Anterior cingulate cortex (tissue), 58 donors: ENCODE measurements around the gene STING1.
"Not testable (repeated sequence)": the region's sequence is repeated elsewhere in the genome, so short reads cannot be mapped to it uniquely, and the experiment has no call there.

ENCODE experiments used
- DNase-seq, 58 donors: peaks; one replicate each; lab custom pipeline; 2025; lab: John Stamatoyannopoulos, UW

Gene STING1

GRCh38 chr5:139445325-139446170 lies 37.0 kb downstream of the STING1 start:
- DNase-seq = no peak

GRCh38 chr5:139443831-139444453 lies 38.6 kb downstream of the STING1 start:
- DNase-seq = no peak

DNA sequence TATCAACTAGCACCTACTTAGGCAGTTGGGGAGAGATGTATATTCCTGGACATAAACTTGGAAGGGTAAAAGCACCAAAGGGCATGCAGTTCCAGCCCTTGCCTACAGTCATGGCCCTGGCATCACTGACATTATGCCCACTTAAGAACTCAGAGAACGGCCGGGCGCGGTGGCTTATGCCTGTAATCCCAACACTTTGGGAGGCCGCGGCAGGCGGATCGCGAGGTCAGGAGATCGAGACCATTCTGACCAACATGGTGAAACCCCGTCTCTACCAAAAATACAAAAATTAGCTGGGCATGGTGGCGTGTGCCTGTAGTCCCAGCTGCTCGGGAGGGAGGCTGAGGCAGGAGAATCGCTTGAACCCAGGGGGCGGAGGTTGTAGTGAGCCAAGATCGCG lies 42.1 kb downstream of the STING1 start:
- not testable (repeated sequence) for DNase-seq

GRCh38 chr5:139439013-139439903 lies 43.3 kb downstream of the STING1 start, which contains the start of gene DNAJC18:
DNAJC18 (minus strand) TSS chr5:139439525; CDS start chr5:139439445, 80 bp downstream.
- peak; percentile 66 to 98 (median 92) for DNase-seq

DNA sequence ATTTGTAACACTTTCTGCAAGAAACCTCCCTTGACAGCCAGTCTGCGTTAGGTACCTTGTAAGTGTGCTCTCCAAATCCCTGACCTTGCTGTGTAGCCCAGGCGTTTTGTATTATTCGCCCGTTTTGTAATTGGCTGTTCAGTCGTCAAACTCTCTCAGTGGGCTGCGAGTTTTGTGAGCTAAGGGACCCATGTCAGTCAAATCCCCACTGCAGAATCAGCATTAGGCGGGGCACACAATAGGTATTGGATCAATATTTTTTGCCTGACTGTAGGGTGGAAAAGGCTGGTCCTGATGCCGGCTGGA lies 43.9 kb downstream of the STING1 start:
- no peak for DNase-seq

DNA sequence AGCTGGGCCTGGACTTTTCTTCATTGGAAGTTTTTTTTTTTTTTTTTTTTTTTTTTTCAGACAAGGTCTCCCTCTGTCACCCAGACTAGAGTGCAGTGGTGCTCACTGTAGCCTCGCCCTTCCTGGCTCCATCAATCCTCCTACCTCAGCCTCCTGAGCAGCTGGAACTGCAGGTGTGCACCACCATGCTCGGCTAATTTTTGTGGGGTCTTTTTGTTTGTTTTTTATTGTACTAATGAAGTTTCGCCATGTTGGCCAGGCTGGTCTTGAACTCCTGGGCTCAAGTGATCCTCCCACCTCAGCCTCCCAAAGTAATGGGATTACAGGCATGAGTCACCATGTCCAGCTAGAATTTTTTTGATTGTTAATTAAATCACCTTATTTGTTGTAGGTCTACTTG lies 46.9 kb downstream of the STING1 start:
- DNase-seq = no peak

DNA sequence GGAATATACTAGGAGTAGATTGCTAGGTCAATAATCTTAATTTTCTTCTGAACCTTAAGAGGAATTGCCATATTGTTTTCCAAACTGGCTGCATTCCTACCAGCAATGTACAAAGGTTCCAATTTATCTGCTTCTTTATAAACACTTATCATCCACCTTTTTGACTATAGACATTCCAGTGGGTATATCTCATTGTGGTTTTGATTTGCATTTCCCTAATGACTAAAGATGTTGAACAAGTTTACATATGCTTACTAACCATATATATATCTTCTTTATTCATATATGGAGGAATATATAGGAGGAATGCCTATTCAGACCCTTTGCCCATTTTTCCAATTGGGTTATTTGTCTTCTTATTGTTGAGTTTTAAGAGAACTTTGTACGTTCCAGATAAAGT lies 50.9 kb downstream of the STING1 start:
- DNase-seq = no peak

DNA sequence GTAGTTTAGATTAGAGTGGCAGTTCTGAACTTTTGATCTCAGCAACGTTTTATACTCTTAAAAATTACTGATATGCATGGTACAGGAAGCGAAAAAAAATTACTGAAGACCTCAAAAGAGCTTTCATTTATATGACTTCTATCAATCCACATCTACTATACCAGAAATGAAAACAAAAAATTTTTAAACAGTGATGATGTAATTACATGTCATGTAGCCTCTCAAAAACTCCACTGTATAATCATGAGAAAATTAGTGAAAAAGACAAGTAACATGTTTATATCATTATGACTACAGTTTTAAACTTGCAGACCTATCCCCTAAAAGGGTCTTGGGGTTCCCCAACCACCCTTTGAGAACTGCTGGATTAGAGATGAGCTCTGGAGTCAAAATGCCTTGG lies 52.5 kb downstream of the STING1 start:
- no peak for DNase-seq

DNA sequence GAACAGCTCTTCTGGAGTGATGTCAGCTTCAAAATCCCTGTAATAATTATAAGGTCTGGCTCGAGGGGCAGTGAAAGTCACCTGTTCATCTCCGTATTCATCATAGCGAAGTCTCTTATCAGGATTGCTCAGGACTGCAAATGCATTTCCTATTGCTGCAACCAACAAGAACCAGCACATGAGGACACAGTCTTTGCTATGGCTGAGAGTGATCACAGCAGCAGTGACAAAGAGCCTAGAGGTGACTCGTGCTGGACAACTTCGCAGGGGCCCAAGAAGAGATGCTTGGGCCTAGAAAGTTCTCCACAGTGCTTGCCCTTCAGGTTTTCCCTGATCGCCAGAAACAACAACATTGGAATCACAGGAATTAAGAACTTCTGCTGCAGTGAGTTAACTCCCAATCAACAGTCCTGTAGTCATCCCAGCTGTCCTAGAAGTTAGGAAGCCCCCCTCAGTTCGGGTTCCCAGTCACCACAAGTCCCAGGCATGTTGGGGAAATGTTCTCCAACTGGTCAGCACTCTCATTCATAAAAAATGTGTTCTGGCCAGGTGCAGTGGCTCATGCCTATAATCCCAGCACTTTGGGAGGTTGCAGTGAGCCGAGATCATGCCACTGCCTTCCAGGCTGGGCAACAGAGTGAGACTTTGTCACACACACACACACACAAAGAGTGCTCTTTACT lies 56.2 kb downstream of the STING1 start:
- DNase-seq = no peak
